Activated CD4-positive, alpha-beta T cell treated with anti-CD3 and anti-CD28 coated beads, Interleukin-2, Interleukin-4, amounts not matched to agents 100 ng/mL and 50 ng/mL, durations not matched to agents 16 hours and 8 hours (primary cell): ENCODE measurements around the gene GOSR2.
"Not testable (repeated sequence)": the region's sequence is repeated elsewhere in the genome, so short reads cannot be mapped to it uniquely, and the experiment has no call there.

Experiments
- DNase-seq: peaks from one replicate; pipeline ENCODE4 v3.0.0-alpha.2; 2020; ENCODE audit warnings: low spot score

The GOSR2 gene

GRCh38 chr17:46930051-46930450 lies 7.1 kb downstream of the GOSR2 start:
- DNase-seq, result no peak

GRCh38 chr17:46931596-46931995 lies 8.6 kb downstream of the GOSR2 start:
- no peak for DNase-seq

GRCh38 chr17:46935658-46936266 lies 12.8 kb downstream of the GOSR2 start:
- DNase-seq, result no peak

- peak; percentile 69 for DNase-seq
These were observed 17.9 kb downstream of the GOSR2 start for GRCh38 chr17:46940692-46941404.

GRCh38 chr17:46942441-46943217 lies 19.7 kb downstream of the GOSR2 start:
- peak; percentile 46 for DNase-seq

GRCh38 chr17:46943218-46943500 lies 20.2 kb downstream of the GOSR2 start:
- DNase-seq, result no peak

GRCh38 chr17:46943501-46944393 lies 20.8 kb downstream of the GOSR2 start:
- no peak for DNase-seq

GRCh38 chr17:46944931-46945330 lies 22.0 kb downstream of the GOSR2 start:
- DNase-seq, result no peak

GRCh38 chr17:46947216-46947615 lies 24.3 kb downstream of the GOSR2 start:
- no peak for DNase-seq

- no peak for DNase-seq
These were observed 25.6 kb downstream of the GOSR2 start for GRCh38 chr17:46948544-46948943.

- DNase-seq, result no peak
These were observed 26.6 kb downstream of the GOSR2 start for GRCh38 chr17:46949291-46950174.

GRCh38 chr17:46950342-46950996 lies 27.5 kb downstream of the GOSR2 start:
- DNase-seq, result no peak

GRCh38 chr17:46950997-46951621 lies 28.1 kb downstream of the GOSR2 start:
- DNase-seq, result no peak

GRCh38 chr17:46951706-46952105 lies 28.7 kb downstream of the GOSR2 start:
- no peak for DNase-seq

GRCh38 chr17:46952115-46952514 lies 29.2 kb downstream of the GOSR2 start:
- DNase-seq, result no peak

- not testable (repeated sequence) for DNase-seq
These were observed 30.2 kb downstream of the GOSR2 start for GRCh38 chr17:46953191-46953590.

GRCh38 chr17:46958041-46958591 lies 35.2 kb downstream of the GOSR2 start:
- DNase-seq, result no peak

GRCh38 chr17:46960152-46960551 lies 37.2 kb downstream of the GOSR2 start:
- no peak for DNase-seq

- DNase-seq, result peak; percentile 60
These were observed 39.4 kb downstream of the GOSR2 start for GRCh38 chr17:46962374-46962790.

- DNase-seq, result no peak
These were observed 40.6 kb downstream of the GOSR2 start for GRCh38 chr17:46963571-46963970.
